Upper lobe of left lung (tissue), 6 donors: ENCODE results near the gene NRF1. TPM values are rescaled to one million over a fixed set of nuclear protein-coding genes. Genes with fewer than 3 reads are reported as not detected.

ENCODE experiments used
- ATAC-seq, 2 donors: fragments of 200-7000 bp; cut with Tn5 transposase; one replicate each; pipeline ENCODE4 v1.9.1; 2022; ENCODE audit warnings: mild to moderate bottlenecking in 2 of 2, moderate library complexity in 2 of 2; ENCODE audit not compliant: low FRiP score in 2 of 2
- DNase-seq, 2 donors: peaks; one replicate each; pipeline ENCODE4 v3.0.0-alpha.2; 2019 to 2020
- H3K27ac ChIP-seq, 4 donors: fragments of 200-600 bp; sonication (generic); one replicate each; pipeline ENCODE4 v1.5.1; 2016 to 2019
- H3K27me3 ChIP-seq, 4 donors: fragments of 200-600 bp; sonication (generic); one replicate each; pipeline ENCODE4 v1.5.1; 2017 to 2019
- H3K36me3 ChIP-seq, 4 donors: fragments of 200-600 bp; sonication (generic); one replicate each; pipeline ENCODE4 v1.5.1; 2016 to 2019
- H3K4me1 ChIP-seq, 4 donors: fragments of 200-600 bp; sonication (generic); one replicate each; pipeline ENCODE4 v1.5.1; 2018 to 2019
- H3K4me3 ChIP-seq, 4 donors: fragments of 200-600 bp; sonication (generic); one replicate each; pipeline ENCODE4 v1.5.1; 2017 to 2019; ENCODE audit warnings: mild to moderate bottlenecking in 2 of 4, moderate library complexity in 1 of 4
- H3K9me3 ChIP-seq, 4 donors: fragments of 200-600 bp; sonication (generic); one replicate each; pipeline ENCODE4 v1.5.1; 2018 to 2019
- EP300 ChIP-seq, 4 donors: sonication (generic); formaldehyde crosslinking; IDR thresholded peaks; one replicate each; pipeline ENCODE4 v1.5.1; 2017; ENCODE audit warnings: antibody characterized with exemption in 4 of 4, control low read depth in 2 of 4
- POLR2A ChIP-seq, 4 donors: fragments of 450-650 bp; IDR thresholded peaks; one replicate each; pipeline ENCODE4 v1.5.1; 2016 to 2017; ENCODE audit warnings: antibody characterized with exemption in 4 of 4, mild to moderate bottlenecking in 2 of 4
- POLR2AphosphoS5 ChIP-seq, 2 donors: sonication (generic); formaldehyde crosslinking; IDR thresholded peaks; one replicate each; pipeline ENCODE4 v1.5.1; 2017; ENCODE audit warnings: antibody characterized with exemption in 2 of 2
- WGBS, 2 donors: methylation state at CpG; one replicate each; pipeline ENCODE4 v1.1.5; 2017 to 2018; 5-methylcytosine and 5-hydroxymethylcytosine counted together
- total RNA-seq, 6 donors: library from RNA; depleted of rRNA in 4 of 6; stranded (reverse); fragments of >200 nt in 4 of 6; gene quantifications; one replicate each; pipeline versions ENCODE4 v1.1.0 to v1.2.1, GENCODE V29; 2016 to 2021
- TF ChIP-seq, protein P1 (sequence below), 6 experiments: fragments of 450-650 bp in 4 of 6; fragments of 200-600 bp in 2 of 6; sonication (generic) in 2 of 6; IDR thresholded peaks; one replicate each; pipeline ENCODE4 v1.5.1; 2016 to 2019; ENCODE audit warnings: antibody characterized with exemption in 6 of 6
- donor health status: DM: no; HTN: no; CAD: no; lungs with moderate emphysema.
- donor health status: DM: no; HTN: yes; CAD: no; lungs with severe emphysema.

The NRF1 gene
- total RNA-seq, 6 donors from 2014 or later = 12.7 to 27.2 (median 19.1) TPM

DNA sequence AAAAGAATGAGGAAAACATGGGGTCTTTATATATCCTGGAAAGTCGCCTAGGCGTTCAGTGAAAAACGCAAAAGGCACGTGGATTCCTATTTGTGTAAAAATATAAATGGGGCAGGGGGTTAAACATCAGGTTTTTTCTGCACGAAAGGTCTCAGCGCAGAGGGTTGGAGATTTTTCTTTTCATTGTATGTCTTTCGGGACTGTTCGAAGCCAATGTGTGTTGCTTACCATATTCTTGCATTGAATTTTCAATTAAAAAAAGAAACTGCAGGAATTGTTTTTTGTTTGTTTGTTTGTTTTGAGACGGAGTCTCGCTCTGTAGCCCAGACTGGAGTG is 172.0 kb downstream of the NRF1 start:
- peaks cover 65 to 73% (median 70%) of the 10 kb centered on the region in 4 donors for H3K4me1 ChIP-seq
- WGBS, 2 donors = 12 to 17% methylated on average over 10 of the region's 10 CpGs

GRCh38 chr7:129784437-129784782 is 172.9 kb downstream of the NRF1 start:
- H3K27me3 ChIP-seq = peaks cover 6 to 75% (median 55%) of the 10 kb centered on the region in 4 donors
- peaks cover 56 to 65% (median 61%) of the 10 kb centered on the region in 4 donors for H3K4me1 ChIP-seq
- TF ChIP-seq POLR2AphosphoS5 (IDR thresholded peaks at IDR 0.05) (no peak), EP300 (IDR thresholded peaks at IDR 0.05) (no peak), POLR2A (IDR thresholded peaks at IDR 0.05) (no peak)
- TF ChIP-seq, protein P1, sequence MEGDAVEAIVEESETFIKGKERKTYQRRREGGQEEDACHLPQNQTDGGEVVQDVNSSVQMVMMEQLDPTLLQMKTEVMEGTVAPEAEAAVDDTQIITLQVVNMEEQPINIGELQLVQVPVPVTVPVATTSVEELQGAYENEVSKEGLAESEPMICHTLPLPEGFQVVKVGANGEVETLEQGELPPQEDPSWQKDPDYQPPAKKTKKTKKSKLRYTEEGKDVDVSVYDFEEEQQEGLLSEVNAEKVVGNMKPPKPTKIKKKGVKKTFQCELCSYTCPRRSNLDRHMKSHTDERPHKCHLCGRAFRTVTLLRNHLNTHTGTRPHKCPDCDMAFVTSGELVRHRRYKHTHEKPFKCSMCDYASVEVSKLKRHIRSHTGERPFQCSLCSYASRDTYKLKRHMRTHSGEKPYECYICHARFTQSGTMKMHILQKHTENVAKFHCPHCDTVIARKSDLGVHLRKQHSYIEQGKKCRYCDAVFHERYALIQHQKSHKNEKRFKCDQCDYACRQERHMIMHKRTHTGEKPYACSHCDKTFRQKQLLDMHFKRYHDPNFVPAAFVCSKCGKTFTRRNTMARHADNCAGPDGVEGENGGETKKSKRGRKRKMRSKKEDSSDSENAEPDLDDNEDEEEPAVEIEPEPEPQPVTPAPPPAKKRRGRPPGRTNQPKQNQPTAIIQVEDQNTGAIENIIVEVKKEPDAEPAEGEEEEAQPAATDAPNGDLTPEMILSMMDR (IDR thresholded peaks at IDR 0.05) = no peak
- H3K9me3 ChIP-seq = no peaks in the 10 kb centered on the region
- no peak overlapping the region for H3K4me3 ChIP-seq
- no peak for ATAC-seq
- H3K36me3 ChIP-seq = no peaks in the 10 kb centered on the region
- WGBS, 2 donors = 24% methylated on average over 25 of the region's 25 CpGs
- no peak for DNase-seq
- no peak overlapping the region for H3K27ac ChIP-seq

More for the DNA sequence above, 172.0 kb downstream of the NRF1 start:
- ATAC-seq = no peak
- Histone ChIP-seq H3K9me3 (no peaks in the 10 kb centered on the region), H3K36me3 (no peaks in the 10 kb centered on the region), H3K27ac (no peak overlapping the region), H3K4me3 (no peak overlapping the region), H3K27me3 (peaks cover 6 to 84% (median 61%) of the 10 kb centered on the region in 4 donors)
- DNase-seq = no peak
- TF ChIP-seq POLR2AphosphoS5 (IDR thresholded peaks at IDR 0.05) = no peak

DNA sequence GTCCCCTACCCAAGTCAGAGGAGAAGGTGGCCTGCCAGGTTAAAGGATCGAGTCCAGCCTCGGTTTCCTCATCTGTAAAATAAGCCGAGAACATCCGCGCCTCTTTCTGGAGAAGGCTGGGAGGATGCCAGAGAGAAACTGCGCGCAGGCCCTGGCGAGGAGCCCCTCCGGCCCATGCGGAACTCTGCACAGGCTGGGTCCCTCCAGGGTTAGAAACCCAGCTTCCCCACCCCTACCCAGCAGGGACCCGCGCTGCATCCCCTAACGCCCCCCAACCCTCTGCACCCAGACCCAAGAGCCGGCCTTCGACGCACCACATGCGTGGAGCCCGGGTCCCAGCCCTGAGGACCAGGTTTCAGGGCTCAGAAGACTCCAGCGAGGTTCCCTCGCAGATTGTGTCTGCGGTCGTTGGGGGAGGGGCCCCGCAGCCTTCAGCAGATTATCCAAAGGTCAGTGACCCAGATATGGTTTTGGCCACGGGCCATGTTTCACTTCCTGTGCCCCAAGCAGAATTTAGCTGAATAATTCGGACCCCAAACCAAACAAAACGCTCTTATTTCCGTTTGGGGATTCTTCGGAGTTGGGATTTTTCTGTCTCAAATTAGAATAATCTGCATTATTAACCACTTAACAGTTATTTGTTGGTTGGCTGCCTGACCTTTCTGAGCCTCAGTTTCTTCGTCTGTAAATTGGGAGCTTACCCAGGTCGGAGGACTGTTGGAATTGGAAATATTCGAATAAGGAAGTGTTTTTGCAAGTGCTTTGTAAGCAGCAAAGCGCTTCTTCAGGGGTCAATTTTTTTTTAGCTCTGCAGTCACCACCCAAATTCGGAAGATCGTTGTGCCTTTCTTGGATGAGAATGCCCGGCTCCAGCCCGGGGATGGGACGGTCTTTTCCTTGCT is 173.5 kb downstream of the NRF1 start:
- Histone ChIP-seq H3K27me3 (peaks cover 6 to 69% (median 51%) of the 10 kb centered on the region in 4 donors), H3K4me1 (peaks cover 50 to 59% (median 55%) of the 10 kb centered on the region in 4 donors), H3K36me3 (no peaks in the 10 kb centered on the region), H3K4me3 (peak overlapping the region in 2 of 4 donors; percentile 5 to 17), H3K9me3 (no peaks in the 10 kb centered on the region), H3K27ac (no peak overlapping the region)
- no peak for TF ChIP-seq EP300 (IDR thresholded peaks at IDR 0.05)
- WGBS, 2 donors = 5 to 7% methylated on average over 24 to 36 of the region's 37 CpGs
- DNase-seq = no peak
- no peak for ATAC-seq

GRCh38 chr7:129785685-129786514 is 174.4 kb downstream of the NRF1 start:
- Histone ChIP-seq H3K27ac (no peak overlapping the region), H3K4me3 (peak overlapping the region in 1 of 4 donors; percentile 17), H3K36me3 (no peaks in the 10 kb centered on the region), H3K27me3 (peaks cover 6 to 62% (median 43%) of the 10 kb centered on the region in 4 donors), H3K9me3 (no peaks in the 10 kb centered on the region), H3K4me1 (peaks cover 41 to 50% (median 46%) of the 10 kb centered on the region in 4 donors)
- no peak for DNase-seq
- WGBS, 2 donors = 7 to 8% methylated on average over 10 to 44 of the region's 44 CpGs
- no peak for ATAC-seq
- TF ChIP-seq POLR2AphosphoS5 (IDR thresholded peaks at IDR 0.05) (no peak), POLR2A (IDR thresholded peaks at IDR 0.05) (no peak), EP300 (IDR thresholded peaks at IDR 0.05) (no peak)
- TF ChIP-seq, protein P1 (IDR thresholded peaks at IDR 0.05) = no peak

GRCh38 chr7:129786825-129787563 is 175.5 kb downstream of the NRF1 start:
- Histone ChIP-seq H3K36me3 (no peaks in the 10 kb centered on the region), H3K9me3 (no peaks in the 10 kb centered on the region), H3K27ac (no peak overlapping the region), H3K4me1 (peaks cover 30 to 39% (median 35%) of the 10 kb centered on the region in 4 donors), H3K27me3 (peaks cover 6 to 51% (median 34%) of the 10 kb centered on the region in 4 donors), H3K4me3 (no peak overlapping the region)
- no peak for ATAC-seq
- 49 to 64% methylated on average over 10 to 13 of the region's 13 CpGs for WGBS, 2 donors
- no peak for TF ChIP-seq POLR2AphosphoS5 (IDR thresholded peaks at IDR 0.05)
- no peak for DNase-seq
